Lower leg skin (tissue), 3 donors: Measurements from ENCODE around the gene PSMD4.

Experiments used
- POLR2A ChIP-seq, 2 donors: fragments of 450-650 bp; IDR thresholded peaks; one replicate each; pipeline ENCODE4 v1.6.1; 2016 to 2017; ENCODE audit warnings: antibody characterized with exemption in 2 of 2, mild to moderate bottlenecking in 1 of 2, moderate library complexity in 1 of 2
- TF ChIP-seq, protein P1 (sequence below), 3 donors: fragments of 450-650 bp; IDR thresholded peaks; one replicate each; pipeline ENCODE4 v1.5.1; 2016; ENCODE audit warnings: antibody characterized with exemption in 3 of 3, mild to moderate bottlenecking in 3 of 3, moderate library complexity in 2 of 3

DNA sequence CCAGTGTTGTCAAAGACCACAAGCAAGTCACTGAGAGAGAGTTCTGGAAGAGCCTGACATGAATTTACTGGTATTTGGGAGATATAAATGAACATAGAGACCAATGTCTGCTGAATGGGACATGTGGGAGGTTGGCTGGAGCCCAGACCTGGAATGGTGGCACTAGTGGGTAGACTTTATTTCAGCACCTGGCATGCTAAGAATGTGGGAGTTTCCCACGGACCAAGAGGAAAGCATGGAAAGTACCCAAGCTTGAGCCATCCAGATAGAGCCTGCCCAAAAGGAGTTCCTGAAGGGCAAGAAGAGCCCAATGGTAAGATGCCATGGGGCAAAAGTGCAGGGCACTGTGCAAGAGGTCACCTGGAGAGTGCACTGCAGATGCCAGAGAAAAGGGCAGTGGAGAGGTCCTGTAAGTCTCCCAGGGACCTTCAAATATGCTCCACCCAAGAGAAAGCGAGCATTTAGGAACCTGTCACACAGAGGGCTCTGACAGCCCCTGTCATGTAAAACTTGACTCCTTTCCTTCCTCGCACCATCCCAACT is 19.5 kb downstream of the PSMD4 start:
- TF ChIP-seq, protein P1, sequence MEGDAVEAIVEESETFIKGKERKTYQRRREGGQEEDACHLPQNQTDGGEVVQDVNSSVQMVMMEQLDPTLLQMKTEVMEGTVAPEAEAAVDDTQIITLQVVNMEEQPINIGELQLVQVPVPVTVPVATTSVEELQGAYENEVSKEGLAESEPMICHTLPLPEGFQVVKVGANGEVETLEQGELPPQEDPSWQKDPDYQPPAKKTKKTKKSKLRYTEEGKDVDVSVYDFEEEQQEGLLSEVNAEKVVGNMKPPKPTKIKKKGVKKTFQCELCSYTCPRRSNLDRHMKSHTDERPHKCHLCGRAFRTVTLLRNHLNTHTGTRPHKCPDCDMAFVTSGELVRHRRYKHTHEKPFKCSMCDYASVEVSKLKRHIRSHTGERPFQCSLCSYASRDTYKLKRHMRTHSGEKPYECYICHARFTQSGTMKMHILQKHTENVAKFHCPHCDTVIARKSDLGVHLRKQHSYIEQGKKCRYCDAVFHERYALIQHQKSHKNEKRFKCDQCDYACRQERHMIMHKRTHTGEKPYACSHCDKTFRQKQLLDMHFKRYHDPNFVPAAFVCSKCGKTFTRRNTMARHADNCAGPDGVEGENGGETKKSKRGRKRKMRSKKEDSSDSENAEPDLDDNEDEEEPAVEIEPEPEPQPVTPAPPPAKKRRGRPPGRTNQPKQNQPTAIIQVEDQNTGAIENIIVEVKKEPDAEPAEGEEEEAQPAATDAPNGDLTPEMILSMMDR (IDR thresholded peaks at IDR 0.05), result no peak
- TF ChIP-seq POLR2A (IDR thresholded peaks at IDR 0.05), result no peak
